GM18508 (cell line): ENCODE data around the gene GDPD2.

Experiments used
- ATAC-seq: cut with Tn5 transposase; IDR thresholded peaks from one replicate; pipeline ENCODE4 v1.9.1; 2021; ENCODE audit warnings: moderate number of reproducible peaks; ENCODE audit not compliant: insufficient read depth, unreplicated experiment

Gene GDPD2

GRCh38 chrX:70468709-70469108 is 45.6 kb downstream of the GDPD2 start:
- ATAC-seq, result no peak

GRCh38 chrX:70470850-70471289 is 47.8 kb downstream of the GDPD2 start:
- peak; percentile 49 for ATAC-seq

GRCh38 chrX:70476166-70476933 is 53.2 kb downstream of the GDPD2 start:
- no peak for ATAC-seq

GRCh38 chrX:70476934-70477733 is 54.0 kb downstream of the GDPD2 start:
- ATAC-seq, result no peak

GRCh38 chrX:70477734-70478075 is 54.6 kb downstream of the GDPD2 start:
- ATAC-seq, result no peak

GRCh38 chrX:70478526-70479245 is 55.6 kb downstream of the GDPD2 start:
- no peak for ATAC-seq

- no peak for ATAC-seq
Measured at GRCh38 chrX:70479247-70479921, 56.3 kb downstream of the GDPD2 start.

GRCh38 chrX:70479922-70480659 is 57.0 kb downstream of the GDPD2 start:
- ATAC-seq, result no peak

GRCh38 chrX:70480660-70481018 is 57.5 kb downstream of the GDPD2 start:
- ATAC-seq, result no peak

- ATAC-seq, result no peak
Measured at GRCh38 chrX:70481471-70482270, 58.6 kb downstream of the GDPD2 start.

GRCh38 chrX:70482300-70482699 is 59.2 kb downstream of the GDPD2 start:
- ATAC-seq, result no peak
